GM21423 (cell line): ENCODE data around the gene PEX13.

Experiments
- ATAC-seq: cut with Tn5 transposase; IDR thresholded peaks from one replicate; pipeline ENCODE4 v1.9.1; 2021; ENCODE audit warnings: mild to moderate bottlenecking, moderate library complexity; ENCODE audit not compliant: unreplicated experiment

The PEX13 gene

DNA sequence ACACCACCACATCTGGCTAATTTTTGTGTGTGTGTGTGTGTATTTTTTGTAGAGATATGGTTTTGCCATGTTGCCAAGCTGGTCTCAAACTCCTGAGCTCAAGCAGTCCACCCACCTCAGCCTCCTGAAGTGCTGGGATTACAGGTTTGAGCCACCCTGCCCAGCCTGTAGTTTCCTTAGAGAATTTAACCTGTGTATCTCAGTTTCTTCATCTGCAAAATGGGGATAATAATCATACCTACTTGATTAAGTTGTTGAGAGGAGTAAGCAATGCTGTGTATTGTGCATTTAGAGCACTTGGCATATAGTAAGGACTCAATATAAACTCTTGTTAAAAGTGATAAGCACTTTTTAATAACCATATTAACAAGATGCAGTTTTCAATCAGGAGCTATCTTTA, 41.9 kb downstream of the PEX13 start:
- no peak for ATAC-seq

DNA sequence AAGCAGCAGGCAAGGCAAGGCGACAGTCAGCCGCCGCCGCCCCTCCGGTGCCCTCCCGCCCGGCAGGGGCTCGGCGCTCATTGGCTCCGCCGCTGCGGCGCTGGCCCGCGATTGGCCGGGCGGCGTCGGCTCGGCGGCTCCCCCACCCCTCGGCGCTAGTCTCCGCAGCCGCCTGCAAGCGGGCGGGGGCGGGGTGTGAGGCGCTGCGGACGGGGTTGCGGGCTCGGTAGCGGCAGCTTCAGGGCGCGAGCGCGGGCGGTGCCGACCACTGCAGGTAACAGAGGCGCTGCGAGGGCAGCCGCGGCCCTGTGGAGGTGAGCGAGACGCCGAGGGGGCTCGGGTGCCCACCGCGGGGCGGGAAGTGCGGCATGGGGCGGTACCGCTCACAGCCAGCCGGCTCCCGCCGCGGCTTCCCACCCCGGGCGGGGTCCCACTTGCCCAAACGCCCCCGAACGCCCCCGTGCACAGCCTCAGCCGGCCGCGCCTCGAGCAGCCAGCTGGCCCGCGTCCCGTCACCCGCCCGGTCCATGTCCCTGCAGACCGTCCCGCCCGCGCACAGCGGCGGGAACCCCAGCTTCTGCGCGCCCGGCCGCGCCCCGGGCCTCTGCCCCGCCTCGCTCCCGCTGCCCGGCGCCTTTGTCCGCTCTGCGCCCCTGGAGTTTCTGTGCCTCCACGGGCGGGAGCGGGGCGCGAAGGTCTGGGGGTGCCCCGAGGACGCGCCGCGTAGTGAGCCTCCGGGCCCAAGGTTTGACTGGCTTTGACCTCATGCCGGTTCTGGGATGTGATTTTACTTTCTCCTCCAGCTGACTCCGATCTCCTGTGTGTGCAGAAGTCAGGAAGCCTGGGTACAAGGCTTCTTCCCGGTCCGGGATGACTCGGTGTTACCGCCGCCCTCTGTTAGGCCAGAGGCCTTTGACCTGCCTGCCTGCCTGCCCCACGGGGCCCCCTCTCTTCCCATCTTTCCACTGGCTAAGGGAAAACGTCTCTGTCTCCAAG, 48.5 kb downstream of the PEX13 start, which contains the start of gene SANBR:
Gene SANBR, plus strand, starts transcription at position 158 of the 996 bp plus-strand sequence. CDS start 4,480 bp downstream, outside the sequence.
- peak; percentile 97 for ATAC-seq

DNA sequence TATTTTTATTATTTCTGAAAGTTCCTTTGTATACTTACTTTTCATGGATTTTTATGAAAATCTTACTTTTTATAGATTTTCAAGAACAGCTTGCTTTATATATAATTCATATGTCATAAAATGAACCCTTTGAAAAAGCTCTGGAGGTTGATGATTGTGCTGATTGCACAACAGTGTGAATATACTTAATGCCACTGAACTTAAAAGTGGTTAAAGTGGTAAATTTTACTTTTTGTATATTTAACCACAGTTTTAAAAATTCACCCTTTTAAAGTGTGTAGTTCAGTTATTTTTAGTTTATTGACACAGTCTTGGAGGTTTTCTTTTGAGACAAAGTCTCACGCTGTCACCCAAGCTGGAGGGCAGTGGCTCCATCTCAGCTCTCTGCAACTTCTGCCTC, 56.6 kb downstream of the PEX13 start:
- ATAC-seq, result no peak

DNA sequence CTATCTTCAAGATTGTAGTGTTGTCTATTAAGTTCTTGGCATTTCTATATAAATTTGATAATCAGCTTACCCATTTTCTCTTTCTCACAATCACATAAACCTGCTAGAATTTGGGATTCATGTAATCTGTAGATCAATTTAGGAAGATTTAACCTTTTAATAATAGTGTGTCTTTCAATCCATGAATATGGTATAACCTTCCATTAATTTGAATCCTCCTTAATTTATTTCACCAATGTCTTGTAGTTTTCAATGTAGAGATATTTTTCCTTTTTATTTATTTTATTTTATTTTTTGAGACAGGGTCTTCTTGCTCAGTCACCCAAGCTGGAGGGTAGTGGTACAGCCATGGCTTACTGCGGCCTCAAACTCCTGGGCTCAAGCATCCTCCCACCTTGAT, 68.4 kb downstream of the PEX13 start:
- no peak for ATAC-seq

DNA sequence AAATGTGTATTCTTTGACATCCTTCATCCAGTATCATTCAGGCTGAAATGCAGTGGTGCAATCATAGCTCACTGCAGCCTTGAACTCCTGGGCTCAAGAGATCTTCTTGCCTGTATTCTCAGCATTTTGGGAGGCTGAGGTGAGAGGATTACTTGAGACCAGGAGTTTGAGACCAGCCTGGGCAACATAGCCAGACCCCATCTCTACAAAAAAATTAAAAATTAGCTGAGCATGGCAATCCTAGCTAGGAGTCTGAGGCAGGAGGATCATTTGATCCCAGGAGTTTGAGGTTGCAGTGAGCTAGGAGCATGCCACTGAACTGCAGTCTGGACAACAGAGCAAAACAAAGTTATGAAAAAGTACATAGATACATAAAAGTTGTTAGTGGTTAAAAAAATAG, 72.3 kb downstream of the PEX13 start:
- ATAC-seq, result no peak

DNA sequence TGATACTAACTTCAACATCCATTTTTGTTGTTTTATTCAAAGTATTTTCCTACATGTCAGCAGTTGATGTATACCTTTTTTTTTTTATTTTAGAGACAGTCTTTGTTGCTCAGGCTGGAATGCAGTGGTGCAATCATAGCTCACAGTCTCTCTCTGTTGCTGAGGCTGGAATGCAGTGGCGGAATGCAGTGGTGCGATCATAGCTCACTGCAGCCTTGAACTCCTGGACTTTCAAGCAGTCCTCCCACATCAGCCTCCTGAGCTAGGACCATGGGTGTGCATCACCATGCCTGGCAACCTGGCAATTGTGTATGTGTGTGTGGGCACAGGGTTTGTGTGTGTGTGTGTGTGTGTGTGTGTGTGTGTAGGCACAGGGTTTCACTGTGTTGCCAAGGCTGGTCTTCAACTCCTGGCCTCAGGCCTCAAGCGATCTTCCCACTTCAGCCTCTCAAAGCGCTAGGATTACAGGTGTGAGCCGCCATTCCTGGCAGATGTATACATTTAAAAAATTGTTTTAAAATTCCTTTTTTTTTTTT, 72.9 kb downstream of the PEX13 start:
- ATAC-seq, result no peak

DNA sequence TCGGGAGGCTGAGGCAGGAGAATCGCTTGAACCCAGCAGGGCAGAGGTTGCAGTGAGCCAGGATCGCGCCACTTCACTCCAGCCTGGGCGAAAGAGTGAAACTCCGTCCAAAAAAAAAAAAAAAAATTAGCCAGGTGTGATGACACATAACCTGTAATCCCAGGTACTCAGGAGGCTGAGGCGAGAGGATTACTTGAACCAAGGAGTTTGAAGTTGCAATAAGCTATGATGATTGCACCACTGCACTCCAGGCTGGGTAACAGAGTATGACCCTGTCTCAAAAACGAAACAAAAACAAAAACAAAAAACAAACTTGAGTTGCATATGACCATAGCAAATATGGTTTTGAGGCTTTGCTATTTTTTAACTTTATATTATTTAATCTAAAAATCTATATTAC, 74.0 kb downstream of the PEX13 start:
- ATAC-seq, result no peak

DNA sequence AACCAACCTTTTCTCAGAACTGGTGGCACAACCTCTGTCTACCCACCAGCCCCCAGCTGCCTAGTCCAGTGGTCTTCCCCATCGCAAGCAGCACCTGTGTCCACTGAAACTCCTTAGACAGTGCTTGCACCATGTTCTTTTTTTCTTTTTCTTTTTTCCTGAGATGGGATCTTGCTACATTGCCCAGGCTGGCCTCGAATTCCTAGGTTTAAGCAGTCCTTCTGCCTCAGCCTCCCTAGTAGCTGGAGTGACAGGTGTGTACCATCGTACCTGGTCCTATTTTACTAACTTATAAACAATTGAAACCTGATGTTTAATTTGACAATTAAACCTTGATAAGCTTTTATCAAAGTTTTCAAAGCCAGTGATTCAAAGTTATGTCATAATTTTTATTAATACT, 78.9 kb downstream of the PEX13 start:
- no peak for ATAC-seq

DNA sequence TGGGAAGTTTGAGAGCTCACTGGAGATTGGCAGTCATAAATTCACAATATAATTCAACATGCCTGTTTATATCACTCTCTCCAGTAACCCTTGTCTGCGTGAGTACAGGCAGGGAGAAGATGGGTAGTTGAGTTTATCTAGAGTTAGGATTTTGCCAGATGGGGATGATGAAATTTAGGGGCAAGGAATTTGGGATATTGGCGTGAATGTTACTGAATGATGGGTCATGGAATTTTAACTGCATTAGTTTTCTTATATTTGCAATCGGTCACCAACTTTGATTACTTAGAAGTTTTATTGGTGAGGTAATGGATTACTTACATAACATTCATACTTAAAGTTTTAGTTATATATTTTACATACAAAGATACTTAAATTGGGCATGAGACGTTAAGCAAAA, 83.3 kb downstream of the PEX13 start:
- no peak for ATAC-seq
